GM23338 (cell line): ENCODE measurements around the gene RRP36. TPM values are rescaled to one million over a fixed set of nuclear protein-coding genes. Genes with fewer than 3 reads are reported as not detected.

ENCODE experiments used
- ATAC-seq: fragments of 200-7000 bp; cut with Tn5 transposase; 3 replicates; pipeline ENCODE4 v1.9.1; 2020
- DNase-seq: peaks from one replicate; pipeline ENCODE4 v3.0.0-alpha.2; 2015; ENCODE audit warnings: low spot score
- H2AFZ ChIP-seq: fragments of 200-600 bp; sonication (generic); 2 replicates; pipeline ENCODE4 v1.8.0; 2016; ENCODE audit warnings: antibody characterized with exemption, mild to moderate bottlenecking, moderate library complexity
- H3F3A ChIP-seq: fragments of 200-600 bp; sonication (generic); replicated peaks from 2 replicates; pipeline ENCODE4 v1.8.0; 2017; ENCODE audit warnings: antibody characterized with exemption, mixed run types, low read depth
- H3K27ac ChIP-seq: fragments of 200-600 bp; sonication (generic); 2 replicates; pipeline ENCODE4 v1.6.1; 2016; ENCODE audit warnings: low read depth
- H3K27me3 ChIP-seq: fragments of 200-600 bp; sonication (generic); 2 replicates; pipeline ENCODE4 v1.8.0; 2016; ENCODE audit warnings: mild to moderate bottlenecking, mixed run types, moderate library complexity; ENCODE audit not compliant: insufficient read depth
- H3K36me3 ChIP-seq: fragments of 200-600 bp; sonication (generic); 2 replicates; pipeline ENCODE4 v1.8.0; 2016; ENCODE audit warnings: mild to moderate bottlenecking; ENCODE audit not compliant: insufficient read depth
- H3K4me1 ChIP-seq: fragments of 200-600 bp; sonication (generic); 2 replicates; pipeline ENCODE4 v1.8.0; 2016; ENCODE audit warnings: mild to moderate bottlenecking, moderate library complexity; ENCODE audit not compliant: insufficient read depth
- H3K4me2 ChIP-seq: fragments of 200-600 bp; sonication (generic); 2 replicates; pipeline ENCODE4 v1.7.1; 2017; ENCODE audit warnings: mixed run types
- H3K4me3 ChIP-seq: fragments of 200-600 bp; sonication (generic); 2 replicates; pipeline ENCODE4 v1.6.1; 2016; ENCODE audit warnings: mixed run types
- H3K79me2 ChIP-seq: fragments of 200-600 bp; sonication (generic); replicated peaks from 2 replicates; pipeline ENCODE4 v1.8.0; 2017; ENCODE audit warnings: mild to moderate bottlenecking; ENCODE audit not compliant: insufficient read depth
- H3K9me2 ChIP-seq: fragments of 200-600 bp; sonication (generic); 2 replicates; pipeline ENCODE4 v1.8.0; 2017; ENCODE audit not compliant: insufficient read depth
- H4K20me1 ChIP-seq: fragments of 200-600 bp; sonication (generic); replicated peaks from 2 replicates; pipeline ENCODE4 v1.8.0; 2017; ENCODE audit warnings: mild to moderate bottlenecking; ENCODE audit not compliant: insufficient read depth
- H3K27ac Mint-ChIP-seq: 2 replicates; pipeline ENCODE4 v1.8.0; 2020; ENCODE audit warnings: inconsistent platforms, mild to moderate bottlenecking, moderate library complexity, mixed read lengths
- H3K27me3 Mint-ChIP-seq: 3 replicates; pipeline ENCODE4 v1.8.0; 2022; ENCODE audit warnings: low read depth, mild to moderate bottlenecking, moderate library complexity, mixed read lengths, inconsistent platforms; ENCODE audit not compliant: insufficient read depth, poor library complexity
- H3K36me3 Mint-ChIP-seq: 3 replicates; pipeline ENCODE4 v1.8.0; 2021; ENCODE audit warnings: low read depth, mild to moderate bottlenecking, inconsistent platforms, moderate library complexity, mixed read lengths
- H3K4me1 Mint-ChIP-seq: 3 replicates; pipeline ENCODE4 v1.8.0; 2020; ENCODE audit warnings: mild to moderate bottlenecking, inconsistent platforms, mixed read lengths
- H3K4me3 Mint-ChIP-seq: 3 replicates; pipeline ENCODE4 v1.8.0; 2021; ENCODE audit warnings: moderate library complexity, mild to moderate bottlenecking, inconsistent platforms, mixed read lengths
- H3K9me3 Mint-ChIP-seq: 3 replicates; pipeline ENCODE4 v1.8.0; 2020; ENCODE audit warnings: moderate library complexity, mild to moderate bottlenecking, inconsistent platforms, mixed read lengths
- CREB1 ChIP-seq: fragments of 250-450 bp; sonication (Bioruptor Pico); IDR thresholded peaks from 2 replicates; pipeline ENCODE4 v1.5.0; 2020; ENCODE audit warnings: low read depth, mild to moderate bottlenecking, moderate library complexity
- EZH2 ChIP-seq: fragments of 200-600 bp; sonication (generic); IDR thresholded peaks from one replicate; pipeline ENCODE4 v1.8.0; 2017; ENCODE audit warnings: antibody characterized with exemption, mild to moderate bottlenecking, low read depth; ENCODE audit not compliant: unreplicated experiment
- EZH2phosphoT487 ChIP-seq: fragments of 200-600 bp; sonication (generic); IDR thresholded peaks from one replicate; pipeline ENCODE4 v1.8.1; 2018; ENCODE audit warnings: antibody characterized with exemption; ENCODE audit not compliant: unreplicated experiment
- JUNB ChIP-seq: IDR thresholded peaks from one replicate; pipeline ENCODE4 v1.6.1; 2016; ENCODE audit warnings: antibody characterized with exemption; ENCODE audit not compliant: unreplicated experiment
- NANOG ChIP-seq: IDR thresholded peaks from 2 replicates; pipeline ENCODE4 v1.6.1; 2016; ENCODE audit warnings: antibody characterized with exemption, borderline replicate concordance
- POLR2AphosphoS5 ChIP-seq: IDR thresholded peaks from 2 replicates; pipeline ENCODE4 v1.6.1; 2016; ENCODE audit warnings: antibody characterized with exemption, low read depth
- STAT1 ChIP-seq: IDR thresholded peaks from one replicate; pipeline ENCODE4 v1.6.1; 2016; ENCODE audit warnings: antibody characterized with exemption; ENCODE audit not compliant: unreplicated experiment
- ZNF114 ChIP-seq: fragments of 250-450 bp; sonication (Bioruptor Pico); IDR thresholded peaks from 2 replicates; pipeline ENCODE4 v1.5.0; 2020; ENCODE audit warnings: mild to moderate bottlenecking, moderate library complexity
- ZNF331 ChIP-seq: fragments of 250-450 bp; sonication (Bioruptor Pico); IDR thresholded peaks from 2 replicates; pipeline ENCODE4 v1.5.0; 2020; ENCODE audit warnings: low read depth, mild to moderate bottlenecking, moderate library complexity
- polyA plus RNA-seq: library from polyadenylated mRNA; unstranded; fragments of >200 nt; fragmentation: Nextera tagmentation; extraction: Ambion mirVana; gene quantifications from 2 replicates; pipeline ENCODE4 v1.2.1, GENCODE V29; 2016
- total RNA-seq: library from RNA; depleted of rRNA; stranded (reverse); fragments of >200 nt; shearing (Covaris generic); gene quantifications from 2 replicates; pipeline ENCODE4 v1.2.3, GENCODE V29; 2014
- TF ChIP-seq, protein P1 (sequence below): IDR thresholded peaks from 2 replicates; pipeline ENCODE4 v1.6.1; 2016; ENCODE audit warnings: antibody characterized with exemption
- TF ChIP-seq, protein P2 (sequence below), 2 experiments: fragments of 200-600 bp in 1 of 2; sonication (generic) in 1 of 2; conservative IDR thresholded peaks; 2 replicates each; pipeline versions ENCODE4 v1.5.1 to v1.6.1; 2016 to 2017; ENCODE audit warnings: antibody characterized with exemption in 2 of 2, low read depth in 2 of 2, mild to moderate bottlenecking in 2 of 2, moderate library complexity in 1 of 2
- TF ChIP-seq, protein P3 (sequence below): IDR thresholded peaks from one replicate; pipeline ENCODE4 v1.6.1; 2018; ENCODE audit warnings: antibody characterized with exemption; ENCODE audit not compliant: unreplicated experiment

RRP36 gene
- total and polyA plus RNA-seq, 2 experiments from 2014 or later, result 64.7 to 106 TPM

DNA sequence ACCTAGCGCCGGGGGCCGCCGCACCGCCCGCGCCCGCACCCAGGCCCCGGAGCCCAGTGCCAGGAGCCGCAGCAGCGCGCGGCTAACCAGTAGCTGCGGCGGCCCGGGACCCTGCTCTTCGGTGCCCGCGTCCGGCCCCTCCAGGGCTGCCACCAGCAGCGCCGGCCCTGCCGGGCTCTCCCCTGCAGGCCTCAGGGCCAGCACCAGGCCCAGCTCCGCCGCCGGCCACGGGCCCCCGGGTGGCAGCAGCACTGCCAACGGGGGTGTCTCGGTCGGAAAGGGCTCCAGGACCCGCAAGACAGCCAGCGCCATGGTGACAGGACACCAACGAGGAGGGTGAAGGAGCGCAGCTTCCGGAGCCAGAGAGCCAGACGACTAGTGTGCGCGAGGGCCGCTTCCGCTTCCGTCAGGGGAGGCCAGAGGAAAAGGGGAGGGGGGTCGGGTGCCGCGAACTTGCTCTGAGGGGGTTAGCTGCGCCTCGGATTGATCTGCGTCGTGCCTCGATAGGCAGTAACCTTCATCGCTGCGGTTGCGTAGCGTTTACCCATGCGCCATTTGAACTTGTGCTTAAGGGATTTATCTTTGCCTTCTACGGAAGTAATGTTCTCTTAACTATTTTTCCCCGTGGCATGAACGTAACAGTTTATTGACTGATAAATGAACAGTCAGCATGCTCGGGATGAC lies 42.4 kb upstream of the RRP36 start, which contains the start of gene PEX6:
Gene PEX6, minus strand, starts transcription at position 343 of the 684 bp plus-strand sequence. Its CDS starts 31 bp downstream, at position 312.
- Histone ChIP-seq H3K79me2 (peaks cover 5% of the 10 kb centered on the region; the same call in 1 of the 2 replicates), H3K27me3 (no peaks in the 10 kb centered on the region), H3K4me2 (peak within 1 kb of the TSS; percentile 75), H3K36me3 (no peaks in the 10 kb centered on the region), H2AFZ (peak within 1 kb of the TSS; percentile 92), H4K20me1 (no peaks in the 10 kb centered on the region; the same call in 1 of the 2 replicates), H3K4me3 (peak within 1 kb of the TSS; percentile 99), H3K9me2 (no peaks in the 10 kb centered on the region), H3K4me1 (peaks cover 12% of the 10 kb centered on the region), H3F3A (peaks cover 15% of the 10 kb centered on the region; the same call in 1 of the 2 replicates), H3K27ac (peak within 1 kb of the TSS; percentile 84)
- peaks cover 8% of the 10 kb centered on the region for H3K27me3 Mint-ChIP-seq
- DNase-seq, result peak; percentile 99
- TF ChIP-seq, protein P1, sequence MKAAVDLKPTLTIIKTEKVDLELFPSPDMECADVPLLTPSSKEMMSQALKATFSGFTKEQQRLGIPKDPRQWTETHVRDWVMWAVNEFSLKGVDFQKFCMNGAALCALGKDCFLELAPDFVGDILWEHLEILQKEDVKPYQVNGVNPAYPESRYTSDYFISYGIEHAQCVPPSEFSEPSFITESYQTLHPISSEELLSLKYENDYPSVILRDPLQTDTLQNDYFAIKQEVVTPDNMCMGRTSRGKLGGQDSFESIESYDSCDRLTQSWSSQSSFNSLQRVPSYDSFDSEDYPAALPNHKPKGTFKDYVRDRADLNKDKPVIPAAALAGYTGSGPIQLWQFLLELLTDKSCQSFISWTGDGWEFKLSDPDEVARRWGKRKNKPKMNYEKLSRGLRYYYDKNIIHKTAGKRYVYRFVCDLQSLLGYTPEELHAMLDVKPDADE, result peak; percentile 85
- TF ChIP-seq CREB1 (CRISPR knock-in tag), result peak; percentile 66; the same call in 1 of the 2 replicates
- TF ChIP-seq EZH2phosphoT487, result no peak
- TF ChIP-seq, protein P2, sequence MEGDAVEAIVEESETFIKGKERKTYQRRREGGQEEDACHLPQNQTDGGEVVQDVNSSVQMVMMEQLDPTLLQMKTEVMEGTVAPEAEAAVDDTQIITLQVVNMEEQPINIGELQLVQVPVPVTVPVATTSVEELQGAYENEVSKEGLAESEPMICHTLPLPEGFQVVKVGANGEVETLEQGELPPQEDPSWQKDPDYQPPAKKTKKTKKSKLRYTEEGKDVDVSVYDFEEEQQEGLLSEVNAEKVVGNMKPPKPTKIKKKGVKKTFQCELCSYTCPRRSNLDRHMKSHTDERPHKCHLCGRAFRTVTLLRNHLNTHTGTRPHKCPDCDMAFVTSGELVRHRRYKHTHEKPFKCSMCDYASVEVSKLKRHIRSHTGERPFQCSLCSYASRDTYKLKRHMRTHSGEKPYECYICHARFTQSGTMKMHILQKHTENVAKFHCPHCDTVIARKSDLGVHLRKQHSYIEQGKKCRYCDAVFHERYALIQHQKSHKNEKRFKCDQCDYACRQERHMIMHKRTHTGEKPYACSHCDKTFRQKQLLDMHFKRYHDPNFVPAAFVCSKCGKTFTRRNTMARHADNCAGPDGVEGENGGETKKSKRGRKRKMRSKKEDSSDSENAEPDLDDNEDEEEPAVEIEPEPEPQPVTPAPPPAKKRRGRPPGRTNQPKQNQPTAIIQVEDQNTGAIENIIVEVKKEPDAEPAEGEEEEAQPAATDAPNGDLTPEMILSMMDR (conservative IDR thresholded peaks at IDR 0.05; ENCODE audit: low read depth in 2 of 2), result no peak
- peak; percentile 96 for TF ChIP-seq POLR2AphosphoS5
- H3K4me3 Mint-ChIP-seq, result peak within 1 kb of the TSS; percentile 83
- no peaks in the 10 kb centered on the region for H3K9me3 Mint-ChIP-seq
- H3K4me1 Mint-ChIP-seq, result peaks cover 15% of the 10 kb centered on the region
- H3K36me3 Mint-ChIP-seq, result 0 out of 3 replicates have a peak, but pooled peaks cover under 1% of the 10 kb centered on the region
- peak within 1 kb of the TSS; percentile 94 for H3K27ac Mint-ChIP-seq
- ATAC-seq, result peak; percentile 93

GRCh38 chr6:42979523-42980177 lies 41.8 kb upstream of the RRP36 start:
- peak overlapping the region; percentile 92 for H2AFZ ChIP-seq
- peak overlapping the region; percentile 84 for H3K27ac ChIP-seq
- TF ChIP-seq CREB1 (CRISPR knock-in tag), result no peak
- TF ChIP-seq, protein P3, sequence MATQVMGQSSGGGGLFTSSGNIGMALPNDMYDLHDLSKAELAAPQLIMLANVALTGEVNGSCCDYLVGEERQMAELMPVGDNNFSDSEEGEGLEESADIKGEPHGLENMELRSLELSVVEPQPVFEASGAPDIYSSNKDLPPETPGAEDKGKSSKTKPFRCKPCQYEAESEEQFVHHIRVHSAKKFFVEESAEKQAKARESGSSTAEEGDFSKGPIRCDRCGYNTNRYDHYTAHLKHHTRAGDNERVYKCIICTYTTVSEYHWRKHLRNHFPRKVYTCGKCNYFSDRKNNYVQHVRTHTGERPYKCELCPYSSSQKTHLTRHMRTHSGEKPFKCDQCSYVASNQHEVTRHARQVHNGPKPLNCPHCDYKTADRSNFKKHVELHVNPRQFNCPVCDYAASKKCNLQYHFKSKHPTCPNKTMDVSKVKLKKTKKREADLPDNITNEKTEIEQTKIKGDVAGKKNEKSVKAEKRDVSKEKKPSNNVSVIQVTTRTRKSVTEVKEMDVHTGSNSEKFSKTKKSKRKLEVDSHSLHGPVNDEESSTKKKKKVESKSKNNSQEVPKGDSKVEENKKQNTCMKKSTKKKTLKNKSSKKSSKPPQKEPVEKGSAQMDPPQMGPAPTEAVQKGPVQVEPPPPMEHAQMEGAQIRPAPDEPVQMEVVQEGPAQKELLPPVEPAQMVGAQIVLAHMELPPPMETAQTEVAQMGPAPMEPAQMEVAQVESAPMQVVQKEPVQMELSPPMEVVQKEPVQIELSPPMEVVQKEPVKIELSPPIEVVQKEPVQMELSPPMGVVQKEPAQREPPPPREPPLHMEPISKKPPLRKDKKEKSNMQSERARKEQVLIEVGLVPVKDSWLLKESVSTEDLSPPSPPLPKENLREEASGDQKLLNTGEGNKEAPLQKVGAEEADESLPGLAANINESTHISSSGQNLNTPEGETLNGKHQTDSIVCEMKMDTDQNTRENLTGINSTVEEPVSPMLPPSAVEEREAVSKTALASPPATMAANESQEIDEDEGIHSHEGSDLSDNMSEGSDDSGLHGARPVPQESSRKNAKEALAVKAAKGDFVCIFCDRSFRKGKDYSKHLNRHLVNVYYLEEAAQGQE, result no peak
- TF ChIP-seq, protein P2 (conservative IDR thresholded peaks at IDR 0.05; ENCODE audit: low read depth in 2 of 2), result no peak
- no peak for TF ChIP-seq STAT1
- TF ChIP-seq EZH2phosphoT487, result no peak
- no peak for TF ChIP-seq EZH2
- no peak for TF ChIP-seq ZNF114 (CRISPR knock-in tag)
- no peak for TF ChIP-seq NANOG
- TF ChIP-seq ZNF331, result no peak
- no peak for TF ChIP-seq JUNB

More at GRCh38 chr6:42979523-42980177, 41.8 kb upstream of the RRP36 start:
- H3K4me1 Mint-ChIP-seq, result peaks cover 15% of the 10 kb centered on the region
- H3K36me3 Mint-ChIP-seq, result no peaks in the 10 kb centered on the region
- Histone ChIP-seq H3K9me2 (no peaks in the 10 kb centered on the region), H3K4me3 (peak overlapping the region; percentile 99), H3K4me1 (peaks cover 12% of the 10 kb centered on the region), H3F3A (peaks cover 15% of the 10 kb centered on the region; the same call in 1 of the 2 replicates), H3K36me3 (no peaks in the 10 kb centered on the region), H3K79me2 (peaks cover 5% of the 10 kb centered on the region; the same call in 1 of the 2 replicates), H4K20me1 (no peaks in the 10 kb centered on the region; the same call in 1 of the 2 replicates), H3K27me3 (no peaks in the 10 kb centered on the region), H3K4me2 (peak overlapping the region; percentile 75)
- H3K27me3 Mint-ChIP-seq, result peaks cover 8% of the 10 kb centered on the region
- peak overlapping the region; percentile 81 for H3K4me3 Mint-ChIP-seq
- ATAC-seq, result peak; percentile 6
- DNase-seq, result no peak
- H3K27ac Mint-ChIP-seq, result peak overlapping the region; percentile 94
- H3K9me3 Mint-ChIP-seq, result no peaks in the 10 kb centered on the region
